Measurements from ENCODE around the gene IKBKG.

Gene IKBKG

DNA sequence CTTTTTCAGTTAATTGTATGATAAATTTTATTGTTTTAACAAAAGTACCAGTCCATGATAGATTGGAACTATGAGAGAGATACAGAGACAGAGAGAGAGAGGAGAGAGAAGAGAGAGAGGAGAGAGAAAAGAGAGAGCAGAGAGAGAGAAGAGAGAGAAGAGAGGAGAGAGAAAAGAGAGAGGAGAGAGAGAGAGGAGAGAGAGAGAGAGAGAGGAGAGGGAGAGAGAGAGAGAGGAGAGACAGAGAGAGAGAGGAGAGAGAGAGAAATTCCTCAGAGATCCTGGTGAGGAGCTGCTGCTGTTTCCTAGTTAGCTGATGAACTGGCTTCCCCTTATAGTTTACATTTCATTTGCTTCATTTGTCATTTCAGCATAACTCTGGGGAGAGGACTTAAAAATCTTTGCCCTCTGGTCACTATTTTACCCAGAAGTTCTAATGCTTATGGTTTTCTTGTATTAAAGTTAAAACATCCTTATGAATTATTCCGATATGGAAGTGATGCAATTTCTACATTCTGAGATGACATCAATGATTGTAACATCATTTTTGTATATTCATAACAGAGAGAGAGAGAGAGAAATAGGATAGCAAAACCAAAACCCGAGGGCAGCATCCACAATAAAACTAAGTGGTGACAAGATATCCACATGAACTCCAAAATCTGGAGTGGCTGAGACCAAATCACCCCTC lies 48.3 kb downstream of the IKBKG start:
- TF ChIP-seq EP300 (IDR thresholded peaks at IDR 0.05; ENCODE audit: borderline replicate concordance) (no peak), RAD21 (IDR thresholded peaks at IDR 0.05; ENCODE audit: low read depth) (no peak), EGR1 (IDR thresholded peaks at IDR 0.05) (no peak), CEBPB (IDR thresholded peaks at IDR 0.05) (no peak), TEAD4 (IDR thresholded peaks at IDR 0.05) (no peak), NFIC (IDR thresholded peaks at IDR 0.05) (no peak), FOXM1 (IDR thresholded peaks at IDR 0.05; ENCODE audit: borderline replicate concordance, low read depth) (no peak), CREB1 (IDR thresholded peaks at IDR 0.05; ENCODE audit: low read depth) (no peak), TCF12 (IDR thresholded peaks at IDR 0.05; ENCODE audit: low read depth) (no peak), YY1 (IDR thresholded peaks at IDR 0.05; ENCODE audit: low read depth) (no peak), ZBTB7A (IDR thresholded peaks at IDR 0.05; ENCODE audit: low read depth) (no peak), TAF1 (IDR thresholded peaks at IDR 0.05; ENCODE audit: low read depth) (no peak)
- TF ChIP-seq, protein P1, sequence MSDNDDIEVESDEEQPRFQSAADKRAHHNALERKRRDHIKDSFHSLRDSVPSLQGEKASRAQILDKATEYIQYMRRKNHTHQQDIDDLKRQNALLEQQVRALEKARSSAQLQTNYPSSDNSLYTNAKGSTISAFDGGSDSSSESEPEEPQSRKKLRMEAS (IDR thresholded peaks at IDR 0.05): no peak
- TF ChIP-seq, protein P2, sequence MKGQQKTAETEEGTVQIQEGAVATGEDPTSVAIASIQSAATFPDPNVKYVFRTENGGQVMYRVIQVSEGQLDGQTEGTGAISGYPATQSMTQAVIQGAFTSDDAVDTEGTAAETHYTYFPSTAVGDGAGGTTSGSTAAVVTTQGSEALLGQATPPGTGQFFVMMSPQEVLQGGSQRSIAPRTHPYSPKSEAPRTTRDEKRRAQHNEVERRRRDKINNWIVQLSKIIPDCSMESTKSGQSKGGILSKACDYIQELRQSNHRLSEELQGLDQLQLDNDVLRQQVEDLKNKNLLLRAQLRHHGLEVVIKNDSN (IDR thresholded peaks at IDR 0.05): no peak
- TF ChIP-seq, protein P3, sequence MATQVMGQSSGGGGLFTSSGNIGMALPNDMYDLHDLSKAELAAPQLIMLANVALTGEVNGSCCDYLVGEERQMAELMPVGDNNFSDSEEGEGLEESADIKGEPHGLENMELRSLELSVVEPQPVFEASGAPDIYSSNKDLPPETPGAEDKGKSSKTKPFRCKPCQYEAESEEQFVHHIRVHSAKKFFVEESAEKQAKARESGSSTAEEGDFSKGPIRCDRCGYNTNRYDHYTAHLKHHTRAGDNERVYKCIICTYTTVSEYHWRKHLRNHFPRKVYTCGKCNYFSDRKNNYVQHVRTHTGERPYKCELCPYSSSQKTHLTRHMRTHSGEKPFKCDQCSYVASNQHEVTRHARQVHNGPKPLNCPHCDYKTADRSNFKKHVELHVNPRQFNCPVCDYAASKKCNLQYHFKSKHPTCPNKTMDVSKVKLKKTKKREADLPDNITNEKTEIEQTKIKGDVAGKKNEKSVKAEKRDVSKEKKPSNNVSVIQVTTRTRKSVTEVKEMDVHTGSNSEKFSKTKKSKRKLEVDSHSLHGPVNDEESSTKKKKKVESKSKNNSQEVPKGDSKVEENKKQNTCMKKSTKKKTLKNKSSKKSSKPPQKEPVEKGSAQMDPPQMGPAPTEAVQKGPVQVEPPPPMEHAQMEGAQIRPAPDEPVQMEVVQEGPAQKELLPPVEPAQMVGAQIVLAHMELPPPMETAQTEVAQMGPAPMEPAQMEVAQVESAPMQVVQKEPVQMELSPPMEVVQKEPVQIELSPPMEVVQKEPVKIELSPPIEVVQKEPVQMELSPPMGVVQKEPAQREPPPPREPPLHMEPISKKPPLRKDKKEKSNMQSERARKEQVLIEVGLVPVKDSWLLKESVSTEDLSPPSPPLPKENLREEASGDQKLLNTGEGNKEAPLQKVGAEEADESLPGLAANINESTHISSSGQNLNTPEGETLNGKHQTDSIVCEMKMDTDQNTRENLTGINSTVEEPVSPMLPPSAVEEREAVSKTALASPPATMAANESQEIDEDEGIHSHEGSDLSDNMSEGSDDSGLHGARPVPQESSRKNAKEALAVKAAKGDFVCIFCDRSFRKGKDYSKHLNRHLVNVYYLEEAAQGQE (IDR thresholded peaks at IDR 0.05; ENCODE audit: low read depth): no peak

DNA sequence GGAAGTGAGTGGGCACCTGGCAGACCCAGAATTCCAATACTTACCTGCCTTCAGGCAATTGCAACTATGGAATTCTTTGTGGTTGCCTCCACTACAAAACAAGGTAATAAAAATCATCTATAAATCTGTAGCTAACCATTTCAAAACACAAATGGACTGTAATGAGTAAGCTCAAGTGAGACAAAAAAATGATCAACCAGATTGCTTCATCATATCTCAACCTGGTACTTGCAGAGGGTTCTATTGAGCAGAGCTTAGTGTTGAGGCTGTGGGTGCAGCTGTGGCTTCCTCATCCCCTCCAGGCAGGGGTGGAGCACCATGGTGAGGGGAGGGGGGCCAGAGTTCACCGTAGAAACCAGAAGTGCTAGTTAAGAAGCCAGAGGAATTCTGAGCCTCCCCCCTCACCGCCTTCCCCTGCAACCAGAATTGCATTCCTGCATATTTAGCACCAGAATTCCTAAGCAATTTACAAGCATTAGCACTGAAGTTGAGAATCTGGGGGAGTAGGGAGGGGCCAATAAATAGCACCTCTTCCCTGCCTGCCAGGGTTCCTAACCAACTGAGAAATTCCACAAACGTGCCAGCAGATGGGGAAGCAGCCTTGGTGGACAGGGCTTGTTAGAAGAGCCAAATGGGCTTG lies 49.0 kb downstream of the IKBKG start:
- peak; percentile 48; the same call in 1 of the 2 replicates for TF ChIP-seq RAD21 (IDR thresholded peaks at IDR 0.05; ENCODE audit: low read depth)
- no peak for TF ChIP-seq TCF12 (IDR thresholded peaks at IDR 0.05; ENCODE audit: low read depth)
- 0 out of 2 replicates have a peak, but pooled peaks have one; percentile 40 for TF ChIP-seq EP300 (IDR thresholded peaks at IDR 0.05; ENCODE audit: borderline replicate concordance)
- no peak for TF ChIP-seq CREB1 (IDR thresholded peaks at IDR 0.05; ENCODE audit: low read depth)
- TF ChIP-seq FOXM1 (IDR thresholded peaks at IDR 0.05; ENCODE audit: borderline replicate concordance, low read depth): no peak
- TF ChIP-seq NFIC (IDR thresholded peaks at IDR 0.05): no peak; the same call in 1 of the 2 replicates
- TF ChIP-seq, protein P3 (IDR thresholded peaks at IDR 0.05; ENCODE audit: low read depth): no peak
- no peak for TF ChIP-seq CEBPB (IDR thresholded peaks at IDR 0.05)
- peak; percentile 85 for TF ChIP-seq TEAD4 (IDR thresholded peaks at IDR 0.05)
- no peak for TF ChIP-seq ZBTB7A (IDR thresholded peaks at IDR 0.05; ENCODE audit: low read depth)
- TF ChIP-seq, protein P1 (IDR thresholded peaks at IDR 0.05): no peak
- TF ChIP-seq EGR1 (IDR thresholded peaks at IDR 0.05): no peak
- TF ChIP-seq, protein P2 (IDR thresholded peaks at IDR 0.05): no peak
- no peak for TF ChIP-seq TAF1 (IDR thresholded peaks at IDR 0.05; ENCODE audit: low read depth)

DNA sequence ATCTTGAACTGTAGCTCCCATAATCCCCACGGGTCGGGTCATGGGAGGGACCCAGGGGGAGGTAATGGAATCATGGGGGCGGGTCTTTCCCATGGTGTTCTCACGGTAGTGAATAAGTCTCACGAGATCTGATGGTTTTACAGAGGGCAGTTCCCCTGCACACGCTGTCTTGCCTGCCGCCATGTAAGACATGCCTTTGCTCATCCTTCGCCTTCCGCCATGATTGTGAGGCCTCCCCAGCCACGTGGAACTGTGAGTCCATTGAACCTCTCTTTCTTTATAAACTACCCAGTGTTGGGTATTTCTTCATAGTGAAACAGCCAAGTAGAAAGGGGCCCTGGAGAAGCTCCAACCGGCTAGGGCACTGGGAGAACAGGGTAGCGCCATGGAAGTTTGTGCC lies 49.8 kb downstream of the IKBKG start:
- TF ChIP-seq ZBTB7A (IDR thresholded peaks at IDR 0.05; ENCODE audit: low read depth) (no peak), CEBPB (IDR thresholded peaks at IDR 0.05) (no peak), RAD21 (IDR thresholded peaks at IDR 0.05; ENCODE audit: low read depth) (no peak), FOXM1 (IDR thresholded peaks at IDR 0.05; ENCODE audit: borderline replicate concordance, low read depth) (no peak), EP300 (IDR thresholded peaks at IDR 0.05; ENCODE audit: borderline replicate concordance) (no peak), TEAD4 (IDR thresholded peaks at IDR 0.05) (no peak), TAF1 (IDR thresholded peaks at IDR 0.05; ENCODE audit: low read depth) (no peak), CREB1 (IDR thresholded peaks at IDR 0.05; ENCODE audit: low read depth) (no peak), TCF12 (IDR thresholded peaks at IDR 0.05; ENCODE audit: low read depth) (no peak), EGR1 (IDR thresholded peaks at IDR 0.05) (no peak), NFIC (IDR thresholded peaks at IDR 0.05) (no peak), YY1 (IDR thresholded peaks at IDR 0.05; ENCODE audit: low read depth) (no peak)
- TF ChIP-seq, protein P1 (IDR thresholded peaks at IDR 0.05): no peak
- TF ChIP-seq, protein P3 (IDR thresholded peaks at IDR 0.05; ENCODE audit: low read depth): no peak
- TF ChIP-seq, protein P2 (IDR thresholded peaks at IDR 0.05): no peak

Measured in Ishikawa (cell line).